Fibroblast of skin of left quadriceps (primary cell): Measurements from ENCODE around the gene CNTNAP2.

Source experiments
- DNase-seq, 2 experiments: peaks; one replicate each; pipeline ENCODE4 v3.0.0-alpha.2; 2013; ENCODE audit warnings: low read depth in 2 of 2

CNTNAP2 gene

GRCh38 chr7:148144827-148145226 is 2028.2 kb downstream of the CNTNAP2 start:
- no peak for DNase-seq

GRCh38 chr7:148146346-148146745 is 2029.7 kb downstream of the CNTNAP2 start:
- no peak for DNase-seq

- DNase-seq: no peak
Measured at GRCh38 chr7:148147438-148147837, 2030.8 kb downstream of the CNTNAP2 start.

GRCh38 chr7:148148456-148148855 is 2031.9 kb downstream of the CNTNAP2 start:
- no peak for DNase-seq

GRCh38 chr7:148149730-148150129 is 2033.1 kb downstream of the CNTNAP2 start:
- DNase-seq: no peak

GRCh38 chr7:148151778-148152177 is 2035.2 kb downstream of the CNTNAP2 start:
- no peak for DNase-seq

- no peak for DNase-seq
Measured at GRCh38 chr7:148153616-148154284, 2037.1 kb downstream of the CNTNAP2 start.

- no peak for DNase-seq
Measured at GRCh38 chr7:148155000-148155399, 2038.4 kb downstream of the CNTNAP2 start.

- DNase-seq: no peak
Measured at GRCh38 chr7:148155826-148156225, 2039.2 kb downstream of the CNTNAP2 start.

GRCh38 chr7:148156233-148156632 is 2039.6 kb downstream of the CNTNAP2 start:
- DNase-seq: peak; percentile 8 to 10

GRCh38 chr7:148159331-148159730 is 2042.7 kb downstream of the CNTNAP2 start:
- no peak for DNase-seq

- no peak for DNase-seq
Measured at GRCh38 chr7:148161776-148162175, 2045.2 kb downstream of the CNTNAP2 start.

GRCh38 chr7:148162808-148163207 is 2046.2 kb downstream of the CNTNAP2 start:
- no peak for DNase-seq

GRCh38 chr7:148163246-148163645 is 2046.6 kb downstream of the CNTNAP2 start:
- DNase-seq: no peak

GRCh38 chr7:148172920-148173319 is 2056.3 kb downstream of the CNTNAP2 start:
- DNase-seq: no peak

- no peak for DNase-seq
Measured at GRCh38 chr7:148173369-148173768, 2056.8 kb downstream of the CNTNAP2 start.

GRCh38 chr7:148174376-148174775 is 2057.8 kb downstream of the CNTNAP2 start:
- no peak for DNase-seq

- DNase-seq: no peak
Measured at GRCh38 chr7:148175512-148175911, 2058.9 kb downstream of the CNTNAP2 start.

- no peak for DNase-seq
Measured at GRCh38 chr7:148177972-148178371, 2061.4 kb downstream of the CNTNAP2 start.

GRCh38 chr7:148180075-148180474 is 2063.5 kb downstream of the CNTNAP2 start:
- no peak for DNase-seq

- DNase-seq: no peak
Measured at GRCh38 chr7:148182264-148182663, 2065.7 kb downstream of the CNTNAP2 start.

- DNase-seq: peak; percentile 17 to 34
Measured at GRCh38 chr7:148185041-148185440, 2068.4 kb downstream of the CNTNAP2 start.

GRCh38 chr7:148187471-148187870 is 2070.9 kb downstream of the CNTNAP2 start:
- DNase-seq: no peak
